GM18907 (cell line): Measurements from ENCODE around the gene AK1.
"Not testable (repeated sequence)": the region's sequence is repeated elsewhere in the genome, so short reads cannot be mapped to it uniquely, and the experiment has no call there.

Experiments used
- ATAC-seq: cut with Tn5 transposase; IDR thresholded peaks from one replicate; pipeline ENCODE4 v1.9.1; 2021; ENCODE audit warnings: mild to moderate bottlenecking, moderate library complexity; ENCODE audit not compliant: unreplicated experiment

AK1 gene

DNA sequence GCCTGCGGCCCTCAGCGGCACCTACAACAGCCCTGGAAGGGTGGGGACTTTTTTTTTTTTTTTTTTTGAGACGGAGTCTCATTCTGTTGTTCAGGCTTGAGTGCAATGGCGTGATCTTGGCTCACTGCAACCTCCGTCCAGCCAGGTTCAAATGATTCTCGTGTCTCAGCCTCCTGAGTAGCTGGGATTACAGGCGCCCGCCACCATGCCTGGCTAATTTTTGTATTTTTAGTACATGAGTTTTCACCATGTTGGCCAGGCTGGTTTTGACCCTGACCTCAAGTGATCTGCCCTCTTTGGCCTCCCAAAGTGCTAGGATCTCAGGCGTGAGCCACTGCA is 7.4 kb downstream of the AK1 start:
- ATAC-seq = not testable (repeated sequence)

DNA sequence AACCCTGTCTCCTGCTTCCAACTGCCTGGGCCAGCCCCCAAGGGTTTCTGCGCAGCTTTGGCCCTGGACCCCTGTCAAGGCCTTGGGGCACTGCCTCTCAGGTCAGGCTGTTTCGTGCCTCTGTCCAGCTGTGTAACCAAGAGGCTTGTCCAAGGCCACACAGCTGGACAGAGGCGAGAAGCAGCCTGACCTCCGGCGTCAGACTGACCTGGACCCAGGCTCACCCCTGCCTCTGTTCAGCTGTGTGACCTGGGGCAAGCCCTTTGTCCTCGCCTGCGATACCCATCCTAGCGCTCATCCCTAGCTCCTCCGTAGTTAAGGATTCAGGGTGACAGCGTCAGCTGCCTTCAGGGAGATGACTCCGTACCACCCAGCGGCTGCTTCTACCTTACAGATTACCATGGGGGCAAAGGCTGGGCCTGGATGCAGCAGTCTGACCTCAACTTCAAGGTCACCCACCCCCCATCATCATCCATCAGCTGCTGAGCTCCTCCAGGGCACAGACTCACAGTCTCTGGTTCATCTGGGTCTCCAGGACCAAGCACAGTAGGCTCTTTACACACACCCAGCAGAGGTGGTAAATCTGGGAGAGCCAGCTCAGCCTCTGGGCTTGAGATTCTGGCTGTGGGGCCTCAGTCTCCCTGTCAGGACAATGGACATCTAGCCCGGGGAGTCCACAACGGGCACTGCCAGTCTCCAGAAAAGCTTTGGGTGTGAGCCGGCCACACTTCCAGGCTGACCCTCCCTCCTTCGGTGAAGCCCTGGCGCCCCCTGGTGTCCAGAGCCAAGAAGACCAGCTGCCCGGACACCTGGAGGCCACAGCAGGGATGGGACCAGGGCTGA is 7.9 kb downstream of the AK1 start:
- ATAC-seq = peak; percentile 60

DNA sequence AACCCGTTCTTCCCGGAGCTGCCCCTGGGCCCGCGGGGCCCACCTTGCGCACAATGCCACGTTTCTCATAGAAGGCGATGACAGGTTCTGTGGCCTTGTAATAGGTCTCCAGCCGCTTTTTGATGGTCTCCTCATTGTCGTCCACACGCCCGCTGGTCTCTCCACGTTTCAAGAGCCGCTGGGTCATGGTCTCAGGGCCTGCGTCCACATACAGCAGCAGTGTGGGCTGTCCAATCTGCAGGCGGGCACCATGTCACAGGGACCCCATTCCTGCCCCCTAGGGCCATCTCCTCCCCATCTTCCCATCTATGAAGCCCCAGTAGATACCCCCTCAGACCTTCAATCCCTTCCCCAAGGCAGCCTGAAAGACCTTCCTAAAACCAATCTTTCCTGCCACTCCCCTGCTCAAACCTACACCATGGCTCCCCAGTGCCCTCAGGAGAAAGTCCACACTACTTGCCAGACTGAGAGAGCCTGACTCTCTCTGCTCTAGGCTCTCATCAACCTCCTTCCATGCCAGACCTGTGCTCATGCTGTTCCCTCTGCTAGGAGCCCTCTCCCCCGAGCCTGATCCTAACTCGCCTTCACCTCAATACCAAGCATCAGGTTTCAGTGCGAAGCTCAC is 9.1 kb downstream of the AK1 start:
- ATAC-seq = no peak

DNA sequence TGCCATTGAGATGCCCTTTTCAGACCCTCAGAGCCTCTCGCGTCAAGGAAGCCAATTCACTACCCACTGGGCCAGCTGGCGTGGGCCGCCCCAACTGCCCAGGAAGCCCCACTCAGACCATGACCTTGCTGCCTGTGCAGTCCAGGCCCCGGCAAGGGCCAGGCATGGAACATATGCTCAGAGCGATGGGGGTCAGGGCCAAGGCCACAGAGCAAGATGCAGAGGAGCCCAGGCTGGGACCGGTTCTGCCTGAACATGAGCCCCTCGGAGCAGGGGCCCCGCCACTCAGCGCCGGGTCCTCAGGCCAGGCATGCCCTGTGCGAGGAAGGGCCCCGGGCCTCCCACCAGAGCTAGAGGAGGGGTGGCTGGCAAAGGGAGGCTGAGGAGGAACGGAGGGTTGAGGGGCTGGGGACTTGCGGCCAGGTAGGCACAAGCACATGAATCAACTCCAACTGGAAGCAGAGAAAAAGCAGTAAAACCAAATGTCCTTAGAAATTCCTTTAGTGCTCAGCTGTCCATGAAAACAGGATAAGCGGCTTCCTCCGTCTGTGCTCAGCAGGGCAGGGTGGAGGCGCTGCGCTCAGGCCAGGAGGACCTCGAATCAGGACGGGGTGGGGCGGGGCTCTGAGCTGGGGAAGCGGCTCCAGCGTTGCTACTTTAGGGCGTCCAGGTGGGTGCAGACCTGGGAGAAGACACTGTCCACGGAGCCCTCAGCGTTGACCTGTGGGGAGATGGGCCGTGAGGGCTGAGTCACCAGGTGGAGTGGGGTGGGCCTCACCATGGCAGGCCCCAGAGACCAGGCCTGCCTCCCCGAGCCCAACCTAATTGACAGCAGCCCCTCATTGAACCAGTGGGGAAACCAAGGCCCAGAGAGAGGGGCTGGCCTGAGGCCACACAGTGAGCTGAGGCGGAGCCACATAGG is 9.9 kb downstream of the AK1 start:
- ATAC-seq = no peak

DNA sequence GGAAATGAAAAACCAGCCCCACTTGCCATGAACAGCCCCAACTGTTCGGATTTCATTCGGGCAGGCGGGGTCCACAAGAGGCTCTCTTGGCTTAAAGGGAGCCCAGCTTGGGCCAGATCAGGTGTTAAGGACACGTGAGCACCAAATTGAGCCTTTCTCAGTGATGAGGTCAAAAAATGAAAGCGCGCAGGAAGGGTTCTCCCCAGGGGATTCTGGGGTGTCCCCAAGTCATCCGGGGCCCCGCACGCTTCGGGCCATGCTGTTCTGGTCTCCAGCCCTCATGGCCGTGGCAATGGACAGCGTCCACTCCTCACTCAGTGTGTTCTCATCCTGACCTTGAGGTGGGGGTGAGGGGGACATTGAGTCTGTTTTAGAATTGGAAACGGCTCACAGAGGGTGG is 10.9 kb downstream of the AK1 start:
- ATAC-seq = no peak

DNA sequence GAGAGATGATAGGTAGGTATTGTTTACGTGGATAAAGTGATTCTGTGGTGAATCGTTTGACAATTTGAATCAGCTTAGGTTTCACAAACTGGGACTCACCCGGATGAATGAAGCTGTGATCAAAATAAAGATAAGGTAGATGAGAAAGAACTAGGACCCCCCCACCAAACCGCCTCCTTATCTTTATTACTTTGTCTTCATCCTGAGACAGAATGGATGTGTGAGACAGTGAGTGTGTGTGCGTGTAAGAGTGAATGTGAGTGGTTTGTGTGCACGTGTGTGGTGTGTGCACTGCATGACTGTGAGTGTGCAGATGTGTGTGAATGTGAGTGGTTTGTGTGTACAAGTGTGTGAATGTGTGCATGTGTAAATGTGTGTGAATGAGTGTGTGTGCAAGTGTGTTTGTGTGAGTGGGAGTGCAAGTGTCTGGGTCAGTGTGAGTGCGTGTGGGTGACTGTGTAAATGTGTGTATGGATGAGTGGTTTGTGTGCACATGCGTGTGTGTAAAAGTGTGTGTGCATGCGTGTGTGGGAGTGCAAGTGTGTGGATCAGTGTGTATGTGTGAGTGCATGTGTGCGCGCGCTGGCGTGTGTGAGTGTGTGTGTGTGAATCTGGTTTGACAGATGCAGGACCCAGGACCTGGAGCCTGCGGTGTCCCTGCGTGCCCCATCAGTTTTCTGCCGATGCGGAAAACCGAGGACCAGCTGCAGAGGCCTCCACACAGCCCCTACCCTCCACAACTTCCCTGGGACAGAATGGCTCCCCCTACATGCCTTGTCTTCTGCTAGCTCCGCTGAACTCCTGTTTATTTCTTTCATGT is 11.6 kb downstream of the AK1 start:
- no peak for ATAC-seq

GRCh38 chr9:127863191-127863621 is 14.3 kb downstream of the AK1 start:
- no peak for ATAC-seq

DNA sequence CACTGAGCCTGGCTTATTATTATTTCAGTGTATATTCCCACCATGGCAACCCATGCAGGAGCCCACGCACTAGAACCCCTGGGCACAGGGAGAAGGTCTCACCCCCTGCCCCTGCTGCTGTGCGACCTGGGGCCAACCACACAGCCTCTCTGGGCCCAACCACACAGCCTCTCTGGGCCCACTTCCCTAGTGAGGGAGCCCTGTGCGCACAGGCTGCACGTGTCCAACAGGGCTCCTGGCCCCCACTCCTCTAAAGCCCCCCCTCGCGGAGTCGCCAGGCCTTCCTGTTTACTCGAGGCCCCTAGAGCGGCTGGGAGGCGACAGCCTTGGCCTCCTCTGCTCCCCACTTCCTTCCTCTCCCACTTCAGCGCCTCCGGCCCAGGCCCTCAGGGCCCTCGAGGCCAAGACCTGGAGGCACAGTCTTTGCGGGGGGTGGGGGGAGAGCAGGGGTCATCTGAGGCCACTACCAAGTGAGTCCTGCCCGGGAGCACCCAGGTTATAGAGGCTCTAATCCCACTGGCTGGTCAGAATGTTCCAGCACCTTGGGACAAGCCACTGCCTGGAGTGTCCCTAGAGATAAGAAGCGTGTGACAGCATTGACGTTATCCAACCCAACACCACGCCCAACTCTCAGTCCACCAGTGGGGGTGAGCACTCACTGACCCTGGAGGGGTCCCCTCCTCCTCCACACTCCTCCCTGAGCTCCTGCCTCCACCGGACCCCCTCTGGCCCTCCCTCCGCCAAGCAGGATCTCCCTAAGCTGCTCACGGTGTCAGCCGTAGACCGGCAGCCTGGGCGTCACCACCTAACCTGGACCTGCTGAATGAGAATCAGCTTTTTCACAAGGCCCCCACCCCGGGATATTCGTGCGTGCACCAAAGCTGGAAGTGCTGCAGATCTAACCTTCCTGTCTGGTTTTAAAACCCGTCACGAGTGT is 15.1 kb downstream of the AK1 start:
- ATAC-seq = no peak

- no peak for ATAC-seq
Measured at GRCh38 chr9:127860779-127861178, 16.7 kb downstream of the AK1 start.

DNA sequence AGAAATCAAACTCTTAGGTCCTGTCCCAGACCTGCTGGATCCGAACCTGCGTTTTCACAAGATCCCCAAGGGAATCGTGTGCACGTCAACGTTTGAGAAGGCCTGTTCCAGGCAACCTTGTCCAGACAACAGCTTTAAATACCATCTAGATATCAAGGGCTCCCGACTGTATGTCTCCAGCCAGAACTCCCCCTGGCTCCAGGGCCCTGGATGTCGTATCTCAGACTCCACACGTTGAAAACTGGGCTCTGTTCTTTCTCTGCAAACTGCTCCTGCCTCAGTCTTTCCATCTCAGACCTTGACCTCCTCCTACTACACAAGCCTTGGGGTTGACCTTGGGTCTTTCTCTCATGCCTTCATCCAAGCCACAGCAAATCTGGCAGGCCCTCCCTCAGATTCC is 17.2 kb downstream of the AK1 start:
- no peak for ATAC-seq

GRCh38 chr9:127858041-127858512 is 19.4 kb downstream of the AK1 start:
- ATAC-seq = no peak

- ATAC-seq = no peak
Measured at GRCh38 chr9:127857278-127857677, 20.2 kb downstream of the AK1 start.

- ATAC-seq = no peak
Measured at GRCh38 chr9:127856729-127857116, 20.8 kb downstream of the AK1 start.

- ATAC-seq = no peak
Measured at GRCh38 chr9:127856094-127856728, 21.3 kb downstream of the AK1 start.

DNA sequence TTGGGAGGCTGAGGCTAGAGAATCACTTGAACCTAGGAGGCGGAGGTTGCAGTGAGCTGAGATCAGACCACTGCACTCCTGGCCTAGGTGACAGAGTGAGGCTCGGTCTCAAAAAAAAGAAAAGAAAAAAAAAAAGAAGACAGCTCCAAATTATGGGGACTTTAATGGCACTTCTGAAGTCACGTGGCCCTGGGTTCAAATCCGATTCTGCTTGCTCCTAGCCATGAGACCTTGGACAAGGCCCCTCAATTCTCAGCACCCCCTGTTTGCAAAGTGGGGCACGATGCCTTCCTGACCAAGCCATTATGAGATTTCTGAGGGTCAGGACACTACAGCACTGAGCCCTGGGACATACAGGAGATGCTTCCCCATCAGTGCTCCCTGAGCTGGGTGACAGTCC is 22.0 kb downstream of the AK1 start:
- ATAC-seq = no peak

GRCh38 chr9:127854960-127855359 is 22.5 kb downstream of the AK1 start:
- no peak for ATAC-seq

DNA sequence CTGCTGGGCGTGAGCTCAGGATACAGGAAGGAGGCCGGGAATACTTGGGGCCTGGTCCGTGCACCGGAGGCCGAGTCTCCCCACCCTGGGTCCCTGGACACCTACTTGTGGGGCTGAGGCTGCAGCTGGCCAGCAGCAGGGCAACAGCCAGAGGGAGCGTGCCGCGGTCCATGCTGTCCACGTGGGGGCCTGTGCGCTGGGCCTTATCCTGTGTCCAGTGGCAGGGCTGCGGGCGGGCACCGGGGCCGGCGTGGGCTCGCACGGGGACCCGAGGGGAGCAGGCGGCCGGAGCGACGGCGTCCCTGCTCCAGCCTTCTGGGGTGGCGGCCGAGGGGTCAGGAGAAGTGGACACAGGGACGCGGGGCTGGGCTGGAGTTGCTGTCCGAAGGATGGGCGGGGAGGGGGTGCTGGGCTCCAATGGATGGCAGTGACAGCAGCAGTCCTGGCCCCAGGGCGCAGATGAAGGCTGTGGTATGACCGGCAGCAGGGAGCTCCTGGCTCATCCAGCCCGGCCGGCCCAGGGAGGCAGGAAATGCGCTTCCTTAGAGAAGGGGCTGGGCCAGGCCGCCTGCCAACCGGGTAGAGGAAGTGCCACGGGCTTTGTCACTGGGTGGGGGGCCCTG is 23.2 kb downstream of the AK1 start, which contains the start of gene ENG:
Gene ENG, minus strand, starts transcription at position 475 of the 623 bp plus-strand sequence. Its CDS starts 303 bp downstream, at position 172.
- no peak for ATAC-seq
